AG04449 (cell line): Measurements from ENCODE around the gene MLNR.

Source experiments
- CTCF ChIA-PET: fragments of 350-600 bp; formaldehyde crosslinking; extraction: SDS; loops from one replicate; lab custom pipeline; 2021; ENCODE audit warnings: antibody characterized with exemption; lab: Yijun Ruan, JAX
- POLR2A ChIA-PET: fragments of 400-600, 350-600 bp; formaldehyde crosslinking; extraction: SDS; loops from one replicate; lab custom pipeline; 2020; ENCODE audit warnings: antibody characterized with exemption, inconsistent platforms; lab: Yijun Ruan, JAX
- DNase-seq: peaks from one replicate; pipeline ENCODE4 v3.0.0-alpha.2; 2010; ENCODE audit warnings: low read depth, low spot score
- H3K4me3 ChIP-seq: 2 replicates; pipeline ENCODE4 v1.5.1; 2011; ENCODE audit warnings: low read depth, mild to moderate bottlenecking, control low read depth, low read length
- TF ChIP-seq, protein P1 (sequence below): IDR thresholded peaks from one replicate; pipeline ENCODE4 v1.5.1; 2011; ENCODE audit warnings: mild to moderate bottlenecking, moderate library complexity, low read length, control low read depth, inconsistent platforms; ENCODE audit not compliant: insufficient read depth; ENCODE audit errors: missing control alignments

The MLNR gene

GRCh38 chr13:49235856-49236431 is 15.8 kb downstream of the MLNR start:
- ChIA-PET POLR2A (no interaction called here), CTCF (interaction anchor here (0.6 kb wide), 2 partner anchors 32 to 711 kb away, joined by 3 read pairs; no protein-coding TSS in a partner anchor)
- no peak for DNase-seq
- TF ChIP-seq, protein P1, sequence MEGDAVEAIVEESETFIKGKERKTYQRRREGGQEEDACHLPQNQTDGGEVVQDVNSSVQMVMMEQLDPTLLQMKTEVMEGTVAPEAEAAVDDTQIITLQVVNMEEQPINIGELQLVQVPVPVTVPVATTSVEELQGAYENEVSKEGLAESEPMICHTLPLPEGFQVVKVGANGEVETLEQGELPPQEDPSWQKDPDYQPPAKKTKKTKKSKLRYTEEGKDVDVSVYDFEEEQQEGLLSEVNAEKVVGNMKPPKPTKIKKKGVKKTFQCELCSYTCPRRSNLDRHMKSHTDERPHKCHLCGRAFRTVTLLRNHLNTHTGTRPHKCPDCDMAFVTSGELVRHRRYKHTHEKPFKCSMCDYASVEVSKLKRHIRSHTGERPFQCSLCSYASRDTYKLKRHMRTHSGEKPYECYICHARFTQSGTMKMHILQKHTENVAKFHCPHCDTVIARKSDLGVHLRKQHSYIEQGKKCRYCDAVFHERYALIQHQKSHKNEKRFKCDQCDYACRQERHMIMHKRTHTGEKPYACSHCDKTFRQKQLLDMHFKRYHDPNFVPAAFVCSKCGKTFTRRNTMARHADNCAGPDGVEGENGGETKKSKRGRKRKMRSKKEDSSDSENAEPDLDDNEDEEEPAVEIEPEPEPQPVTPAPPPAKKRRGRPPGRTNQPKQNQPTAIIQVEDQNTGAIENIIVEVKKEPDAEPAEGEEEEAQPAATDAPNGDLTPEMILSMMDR: no peak
- no peak overlapping the region for H3K4me3 ChIP-seq

DNA sequence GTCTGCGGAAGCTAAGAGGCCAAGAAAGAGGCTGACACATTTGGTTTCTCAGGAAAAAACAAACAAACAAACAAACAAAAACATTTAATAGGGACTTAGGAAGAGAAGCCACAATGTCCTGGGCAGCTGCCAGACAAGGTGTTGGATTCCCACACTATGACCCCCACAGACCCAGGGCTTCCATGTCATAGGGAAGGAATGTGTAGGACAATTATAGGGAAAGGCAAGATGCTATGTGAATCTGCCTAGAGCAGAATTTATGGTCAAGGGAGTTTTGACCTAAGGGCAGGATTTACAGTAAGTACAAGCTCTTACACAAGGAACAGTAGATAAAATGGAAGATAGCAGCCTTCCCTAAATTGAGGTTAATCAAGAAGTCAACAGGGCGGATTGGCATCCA is 18.5 kb downstream of the MLNR start:
- DNase-seq: no peak
- ChIA-PET POLR2A (no interaction called here), CTCF (interaction anchor here (2.3 to 4.0 kb wide), 3 partner anchors 10 to 198 kb away, joined by 6 to 55 read pairs (median 19); no protein-coding TSS in a partner anchor)
- H3K4me3 ChIP-seq: no peak overlapping the region
- TF ChIP-seq, protein P1: no peak

DNA sequence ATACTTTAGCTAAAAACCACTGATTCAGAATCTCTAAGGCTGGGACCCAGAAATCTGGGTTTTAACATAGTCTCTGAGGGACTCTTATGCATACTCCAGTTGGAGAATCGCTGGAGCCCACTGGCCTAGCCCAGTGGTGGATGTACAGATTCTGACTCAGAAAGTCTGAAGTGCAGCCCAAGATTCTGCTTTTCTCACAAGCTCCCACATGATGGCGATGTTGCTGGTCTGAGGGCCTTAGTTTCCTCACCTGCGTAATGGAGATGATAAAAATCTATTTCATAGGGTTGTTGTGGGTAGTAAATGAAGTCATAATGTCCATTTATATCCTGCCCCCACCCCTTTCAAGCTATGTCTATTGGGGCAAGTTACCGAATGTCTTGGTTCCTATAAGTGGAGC is 19.9 kb downstream of the MLNR start:
- DNase-seq: no peak
- H3K4me3 ChIP-seq: no peak overlapping the region
- POLR2A ChIA-PET: no interaction called here
- CTCF ChIA-PET: interaction anchor here (0.8 to 4.0 kb wide), 20 partner anchors 9 to 366 kb away, joined by 3 to 55 read pairs (median 4); partner anchors contain the start of genes CDADC1 and FNDC3A
- TF ChIP-seq, protein P1: peak; percentile 50

- CTCF ChIA-PET: interaction anchor here (1.9 to 4.0 kb wide), 3 partner anchors 24 to 365 kb away, joined by 6 to 55 read pairs (median 9); no protein-coding TSS in a partner anchor
These were observed 21.2 kb downstream of the MLNR start for GRCh38 chr13:49241296-49241695.

GRCh38 chr13:49245101-49245500 is 25.0 kb downstream of the MLNR start:
- TF ChIP-seq, protein P1: no peak
- CTCF ChIA-PET: interaction anchor here (0.9 to 1.7 kb wide), 3 partner anchors 11 to 58 kb away, joined by 3 to 13 read pairs (median 3); no protein-coding TSS in a partner anchor
- H3K4me3 ChIP-seq: no peak overlapping the region
- POLR2A ChIA-PET: no interaction called here
- DNase-seq: no peak

More at GRCh38 chr13:49241296-49241695, 21.2 kb downstream of the MLNR start:
- no peak for DNase-seq
- POLR2A ChIA-PET: no interaction called here
- TF ChIP-seq, protein P1: no peak
- H3K4me3 ChIP-seq: no peak overlapping the region
